Measurements from ENCODE around the gene MAPK8IP3.

MAPK8IP3 gene

GRCh38 chr16:1769402-1770300 is 63.7 kb downstream of the MAPK8IP3 start:
- peaks cover 0 to 50% (median 30%) of the 10 kb centered on the region in 4 donors for H3K4me1 ChIP-seq
- intact Hi-C loops (cut with DNase I; ENCODE audit: low total_unique reads): no loop called here
- H3K36me3 ChIP-seq: peaks cover 35 to 51% (median 44%) of the 10 kb centered on the region in 3 donors
- no peaks in the 10 kb centered on the region for H3K9me3 ChIP-seq
- no peak for DNase-seq
- no peak for TF ChIP-seq CTCF (IDR thresholded peaks at IDR 0.05)
- H3K27me3 ChIP-seq: no peaks in the 10 kb centered on the region
- H3K27ac ChIP-seq: peak overlapping the region; percentile 85 to 95
- peak overlapping the region; percentile 87 to 99 for H3K4me3 ChIP-seq

GRCh38 chr16:1770328-1771187 is 64.6 kb downstream of the MAPK8IP3 start:
- Histone ChIP-seq H3K4me1 (peaks cover 0 to 59% (median 35%) of the 10 kb centered on the region in 4 donors), H3K9me3 (no peaks in the 10 kb centered on the region), H3K27me3 (no peaks in the 10 kb centered on the region), H3K4me3 (peak overlapping the region; percentile 87 to 99), H3K27ac (peak overlapping the region; percentile 85 to 95), H3K36me3 (peaks cover 26 to 50% (median 40%) of the 10 kb centered on the region in 3 donors)
- no peak for TF ChIP-seq CTCF (IDR thresholded peaks at IDR 0.05)
- DNase-seq: peak; percentile 61 to 90
- intact Hi-C loops (cut with DNase I; ENCODE audit: low total_unique reads): no loop called here

GRCh38 chr16:1771188-1771863 is 65.3 kb downstream of the MAPK8IP3 start, which contains the start of gene NME3:
Gene NME3 (minus strand): TSS chr16:1771543. CDS start chr16:1771534, 9 bp downstream.
- TF ChIP-seq CTCF (IDR thresholded peaks at IDR 0.05): no peak
- peak; percentile 81 to 89 for DNase-seq
- intact Hi-C loops (cut with DNase I; ENCODE audit: low total_unique reads): no loop called here
- no peaks in the 10 kb centered on the region for H3K9me3 ChIP-seq
- peaks cover 0 to 61% (median 35%) of the 10 kb centered on the region in 4 donors for H3K4me1 ChIP-seq
- H3K27ac ChIP-seq: peak within 1 kb of the TSS; percentile 85 to 95
- peaks cover 24 to 50% (median 40%) of the 10 kb centered on the region in 3 donors for H3K36me3 ChIP-seq
- no peaks in the 10 kb centered on the region for H3K27me3 ChIP-seq
- peak within 1 kb of the TSS; percentile 87 to 99 for H3K4me3 ChIP-seq

- no peak for DNase-seq
Measured at GRCh38 chr16:1771864-1772361, 65.9 kb downstream of the MAPK8IP3 start.

More at GRCh38 chr16:1771864-1772361, 65.9 kb downstream of the MAPK8IP3 start:
- no peaks in the 10 kb centered on the region for H3K9me3 ChIP-seq
- H3K27ac ChIP-seq: peak overlapping the region; percentile 85 to 95
- intact Hi-C loops (cut with DNase I; ENCODE audit: low total_unique reads): no loop called here
- H3K36me3 ChIP-seq: peaks cover 24 to 50% (median 40%) of the 10 kb centered on the region in 3 donors
- H3K27me3 ChIP-seq: no peaks in the 10 kb centered on the region
- TF ChIP-seq CTCF (IDR thresholded peaks at IDR 0.05): no peak
- peaks cover 0 to 61% (median 35%) of the 10 kb centered on the region in 4 donors for H3K4me1 ChIP-seq
- H3K4me3 ChIP-seq: peak overlapping the region; percentile 87 to 99

Measured in tibial artery (tissue), 4 donors.